IMR-90 (cell line): ENCODE data around the gene TLCD4. TPM values are rescaled to one million over a fixed set of nuclear protein-coding genes. Genes with fewer than 3 reads are reported as not detected.
"Not testable (repeated sequence)": the region's sequence is repeated elsewhere in the genome, so short reads cannot be mapped to it uniquely, and the experiment has no call there.

Experiments used
- ATAC-seq: fragments of 200-7000 bp; cut with Tn5 transposase; 2 replicates; pipeline ENCODE4 v1.9.1; 2020; ENCODE audit warnings: low read depth, mild to moderate bottlenecking, moderate library complexity
- BruUV-seq: library from RNA; stranded (reverse); fragments of 400-500 nt; replicated peaks from 2 replicates; lab custom pipeline; 2021; lab: Mats Ljungman, UMichigan
- CTCF ChIA-PET: fragments of 300-600 bp; formaldehyde crosslinking; extraction: SDS; loops from one replicate; lab custom pipeline; 2021; ENCODE audit warnings: antibody characterized with exemption; lab: Yijun Ruan, JAX
- POLR2A ChIA-PET: fragments of 300-600 bp; sonication (Branson Sonifier 250); formaldehyde crosslinking; loops from one replicate; lab custom pipeline; 2022; ENCODE audit warnings: antibody characterized with exemption; ENCODE audit not compliant: unreplicated experiment; lab: Charles Lee
- DNase-seq: peaks from one replicate; pipeline ENCODE4 v3.0.0; 2013
- H2AFZ ChIP-seq: replicated peaks from 2 replicates; pipeline ENCODE3; 2013; ENCODE audit warnings: low read length, mild to moderate bottlenecking; ENCODE audit not compliant: poor library complexity
- H2AK5ac ChIP-seq: 2 replicates; pipeline ENCODE4 v1.6.1; 2013; ENCODE audit warnings: low read depth, low read length, inconsistent platforms
- H2AK9ac ChIP-seq: replicated peaks from 2 replicates; pipeline ENCODE3; 2013; ENCODE audit warnings: mild to moderate bottlenecking, low read depth, low read length, moderate library complexity; ENCODE audit not compliant: poor library complexity
- H2BK120ac ChIP-seq: 2 replicates; pipeline ENCODE4 v1.6.1; 2013; ENCODE audit warnings: low read depth, low read length, inconsistent platforms
- H2BK15ac ChIP-seq: 3 replicates; pipeline ENCODE4 v1.6.1; 2013; ENCODE audit warnings: low read depth, low read length, inconsistent platforms
- H2BK20ac ChIP-seq: 2 replicates; pipeline ENCODE4 v1.6.1; 2013; ENCODE audit warnings: low read depth, mild to moderate bottlenecking, inconsistent platforms, low read length, moderate library complexity
- H2BK5ac ChIP-seq: 2 replicates; pipeline ENCODE4 v1.6.1; 2013; ENCODE audit warnings: mild to moderate bottlenecking, low read depth, low read length, inconsistent platforms; ENCODE audit not compliant: poor library complexity, severe bottlenecking
- H3K14ac ChIP-seq: replicated peaks from 2 replicates; pipeline ENCODE4 v1.6.1; 2013; ENCODE audit warnings: low read depth, low read length, inconsistent platforms
- H3K18ac ChIP-seq: 2 replicates; pipeline ENCODE4 v1.6.1; 2013; ENCODE audit warnings: low read depth, low read length, control low read depth
- H3K23ac ChIP-seq: 2 replicates; pipeline ENCODE4 v1.6.1; 2013; ENCODE audit warnings: low read depth, low read length, inconsistent platforms
- H3K27ac ChIP-seq: 2 replicates; pipeline ENCODE4 v1.5.1; 2013; ENCODE audit warnings: mild to moderate bottlenecking, control low read depth, low read length; ENCODE audit not compliant: insufficient read depth
- H3K27me3 ChIP-seq: 2 replicates; pipeline ENCODE4 v1.6.1; 2013; ENCODE audit warnings: low read length; ENCODE audit not compliant: control insufficient read depth, insufficient read depth
- H3K36me3 ChIP-seq: 2 replicates; pipeline ENCODE4 v1.6.1; 2013; ENCODE audit warnings: low read length, mixed read lengths; ENCODE audit not compliant: control insufficient read depth, insufficient read depth
- H3K4ac ChIP-seq: 2 replicates; pipeline ENCODE4 v1.6.1; 2013; ENCODE audit warnings: low read depth, low read length, inconsistent platforms
- H3K4me1 ChIP-seq: 2 replicates; pipeline ENCODE4 v1.6.1; 2013; ENCODE audit warnings: low read length, mixed read lengths; ENCODE audit not compliant: control insufficient read depth, insufficient read depth
- H3K4me2 ChIP-seq: 2 replicates; pipeline ENCODE4 v1.6.1; 2013; ENCODE audit warnings: low read depth, mild to moderate bottlenecking, control low read depth, low read length, moderate library complexity
- H3K4me3 ChIP-seq: 2 replicates; pipeline ENCODE4 v1.5.1; 2013; ENCODE audit warnings: low read depth, mild to moderate bottlenecking, control low read depth, low read length, moderate library complexity; ENCODE audit not compliant: insufficient read depth
- H3K56ac ChIP-seq: 2 replicates; pipeline ENCODE4 v1.6.1; 2013; ENCODE audit warnings: low read length, inconsistent platforms; ENCODE audit not compliant: insufficient read depth; ENCODE audit errors: extremely low read depth
- H3K79me1 ChIP-seq, 2 experiments: 2 replicates each; pipeline ENCODE4 v1.6.1; 2013; ENCODE audit warnings: low read length in 2 of 2, inconsistent platforms in 1 of 2, low read depth in 1 of 2
- H3K9ac ChIP-seq: 2 replicates; pipeline ENCODE4 v1.6.1; 2013; ENCODE audit warnings: low read depth, low read length, control low read depth
- H3K9me1 ChIP-seq: 2 replicates; pipeline ENCODE4 v1.6.1; 2013; ENCODE audit warnings: low read length, inconsistent platforms; ENCODE audit not compliant: insufficient read depth
- H3K9me3 ChIP-seq: 2 replicates; pipeline ENCODE4 v1.6.1; 2013; ENCODE audit warnings: low read length; ENCODE audit not compliant: control insufficient read depth, insufficient read depth
- H4K20me1 ChIP-seq: 2 replicates; pipeline ENCODE4 v1.6.1; 2013; ENCODE audit warnings: low read length, inconsistent platforms; ENCODE audit not compliant: insufficient read depth
- H4K5ac ChIP-seq: 2 replicates; pipeline ENCODE4 v1.6.1; 2013; ENCODE audit warnings: mild to moderate bottlenecking, low read depth, low read length, control low read depth
- H4K8ac ChIP-seq, 2 experiments: 2 replicates each; pipeline ENCODE4 v1.6.1; 2013; ENCODE audit warnings: low read depth in 2 of 2, low read length in 2 of 2, control low read depth in 1 of 2, inconsistent platforms in 1 of 2
- H4K91ac ChIP-seq: 2 replicates; pipeline ENCODE4 v1.6.1; 2013; ENCODE audit warnings: low read depth, low read length, inconsistent platforms; ENCODE audit not compliant: insufficient read depth
- dilution Hi-C: fragments of 300-500 bp; cut with HindIII; formaldehyde crosslinking; loops from one replicate; pipeline ENCODE4 v1.14.3; 2018; ENCODE audit warnings: low sequenced_read_pairs; ENCODE audit not compliant: unreplicated experiment
- in situ Hi-C: fragments of 300-500 bp; cut with MboI; formaldehyde crosslinking; loops from 3 replicates; pipeline ENCODE4 v1.14.3; 2019; ENCODE audit warnings: low sequenced_read_pairs, inconsistent platforms, mixed read lengths
- intact Hi-C: fragments of 100-400 bp; cut with micrococcal nuclease; formaldehyde crosslinking; loops from 2 replicates; pipeline ENCODE4 v1.10.0; 2022
- polyA plus RNA-seq, 3 experiments: library from polyadenylated mRNA; depleted of rRNA; stranded (reverse); fragments of >200 nt; gene quantifications; 2 replicates each; pipeline ENCODE4 v1.2.3, GENCODE V29; 2012; ENCODE audit warnings: low replicate concordance in 1 of 3
- total RNA-seq: library from RNA; depleted of rRNA; stranded (reverse); fragments of >200 nt; gene quantifications from 2 replicates; pipeline ENCODE4 v1.2.3, GENCODE V29; 2012

Gene TLCD4
- total and polyA plus RNA-seq, 2 of the 4 experiments (the other 2 are of a cell fraction), result 0.22 to 0.36 TPM

GRCh38 chr1:95092891-95093290 lies 24.3 kb upstream of the TLCD4 start:
- H3K4ac ChIP-seq, H2AK5ac ChIP-seq, intact Hi-C loops, H3K79me1 ChIP-seq, H3K14ac ChIP-seq, ATAC-seq, H4K20me1 ChIP-seq, H2BK20ac ChIP-seq, H3K23ac ChIP-seq, H2AK9ac ChIP-seq, H3K18ac ChIP-seq, CTCF ChIA-PET, dilution Hi-C loops, H3K9me1 ChIP-seq, H3K27ac ChIP-seq, H3K9me3 ChIP-seq, H3K36me3 ChIP-seq, in situ Hi-C loops, H3K4me1 ChIP-seq, H2BK15ac ChIP-seq, BruUV-seq, H4K5ac ChIP-seq, H3K27me3 ChIP-seq, H3K4me2 ChIP-seq, H3K9ac ChIP-seq, H3K56ac ChIP-seq, POLR2A ChIA-PET, H3K4me3 ChIP-seq, H2BK5ac ChIP-seq, H2AFZ ChIP-seq, H4K8ac ChIP-seq, H2BK120ac ChIP-seq, H4K91ac ChIP-seq: not testable (repeated sequence)
- peak; percentile 38 for DNase-seq
